HepG2 (cell line): ENCODE results near the gene ATP1B2. TPM values are rescaled to one million over a fixed set of nuclear protein-coding genes. Genes with fewer than 3 reads are reported as not detected.

Source experiments
- DNMT1 ChIP-seq: sonication (generic); formaldehyde crosslinking; IDR thresholded peaks from 2 replicates; pipeline ENCODE4 v1.5.1; 2020; ENCODE audit warnings: mild to moderate bottlenecking, missing genetic modification reagents
- GABPA ChIP-seq, 2 experiments: IDR thresholded peaks; 2 replicates each; pipeline ENCODE4 v1.6.1; 2011 to 2016; ENCODE audit warnings: low read depth in 2 of 2, low read length in 1 of 2, missing biosample characterization in 1 of 2, missing genetic modification characterization in 1 of 2
- HMGA1 ChIP-seq: sonication (generic); formaldehyde crosslinking; conservative IDR thresholded peaks from 2 replicates; pipeline ENCODE4 v1.4.0; 2020; ENCODE audit warnings: missing genetic modification reagents
- KLF6 ChIP-seq: IDR thresholded peaks from 2 replicates; pipeline ENCODE4 v1.8.0; 2016; ENCODE audit warnings: missing biosample characterization, missing genetic modification reagents
- MAZ ChIP-seq, 2 experiments: sonication (generic) in 1 of 2; formaldehyde crosslinking in 1 of 2; IDR thresholded peaks; 2 replicates each; pipeline versions ENCODE4 v1.5.0 to v1.6.1; 2012 to 2020; ENCODE audit warnings: low read depth in 2 of 2, mild to moderate bottlenecking in 2 of 2, borderline replicate concordance in 1 of 2, improper control_type of control experiment in 1 of 2, low read length in 1 of 2, missing genetic modification reagents in 1 of 2, moderate library complexity in 1 of 2
- NCOA1 ChIP-seq: sonication (generic); formaldehyde crosslinking; IDR thresholded peaks from 2 replicates; pipeline ENCODE4 v1.9.0; 2021; ENCODE audit warnings: missing genetic modification reagents
- NFE2L2 ChIP-seq: fragments of 150-350 bp; IDR thresholded peaks from 2 replicates; pipeline ENCODE4 v1.6.1; 2014; ENCODE audit warnings: low read length
- NR1H2 ChIP-seq: sonication (generic); formaldehyde crosslinking; IDR thresholded peaks from 2 replicates; pipeline ENCODE4 v1.8.1; 2022; ENCODE audit warnings: low read depth, missing genetic modification reagents, borderline replicate concordance
- RFXAP ChIP-seq: sonication (generic); formaldehyde crosslinking; IDR thresholded peaks from 2 replicates; pipeline ENCODE4 v1.4.0; 2020; ENCODE audit warnings: missing genetic modification reagents, borderline replicate concordance
- SRSF1 ChIP-seq: fragments of 200-400 bp; formaldehyde crosslinking; optimal IDR thresholded peaks from 2 replicates; pipeline ENCODE3; 2017; ENCODE audit warnings: mild to moderate bottlenecking, low read depth, low read length, moderate library complexity
- ZNF256 ChIP-seq: sonication (generic); formaldehyde crosslinking; conservative IDR thresholded peaks from 2 replicates; pipeline ENCODE4 v1.4.0; 2020; ENCODE audit warnings: missing genetic modification reagents
- ZNF292 ChIP-seq: sonication (generic); formaldehyde crosslinking; IDR thresholded peaks from 2 replicates; pipeline ENCODE4 v1.8.1; 2022; ENCODE audit warnings: mild to moderate bottlenecking, low read depth, missing genetic modification reagents, borderline replicate concordance
- ZNF460 ChIP-seq: sonication (generic); formaldehyde crosslinking; IDR thresholded peaks from 2 replicates; pipeline ENCODE4 v1.5.1; 2020; ENCODE audit warnings: missing genetic modification reagents, mild to moderate bottlenecking, borderline replicate concordance
- ZNF703 ChIP-seq: sonication (generic); formaldehyde crosslinking; IDR thresholded peaks from 2 replicates; pipeline ENCODE4 v1.5.1; 2020; ENCODE audit warnings: missing genetic modification reagents, mild to moderate bottlenecking, moderate library complexity, borderline replicate concordance
- ZNF737 ChIP-seq: sonication (generic); formaldehyde crosslinking; IDR thresholded peaks from 2 replicates; pipeline ENCODE4 v1.5.0; 2020; ENCODE audit warnings: missing genetic modification reagents, mild to moderate bottlenecking, borderline replicate concordance
- ZNF841 ChIP-seq: sonication (generic); formaldehyde crosslinking; IDR thresholded peaks from 2 replicates; pipeline ENCODE4 v1.8.1; 2023; ENCODE audit warnings: missing genetic modification reagents, borderline replicate concordance
- polyA plus RNA-seq, 8 experiments: library from polyadenylated mRNA; depleted of rRNA in 3 of 8; stranded (reverse) in 7 of 8; unstranded in 1 of 8; fragments of >200 nt; fragmentation: Illumina TruSeq in 4 of 8; extraction: Trizol in 4 of 8; gene quantifications; 2 replicates each; pipeline versions ENCODE4 v1.2.1 to v1.2.3, GENCODE V29; 2011 to 2016; ENCODE audit warnings: low read depth in 4 of 8, missing spikeins in 1 of 8, mixed read lengths in 1 of 8; ENCODE audit not compliant: insufficient read depth in 1 of 8
- total RNA-seq, 5 experiments: library from RNA; depleted of rRNA; stranded (reverse); fragments of >200 nt; fragmentation: Illumina TruSeq; extraction: Trizol; gene quantifications; 2 replicates each; pipeline ENCODE4 v1.2.3, GENCODE V29; 2016; ENCODE audit warnings: low read depth in 1 of 5
- TF ChIP-seq, protein P1 (sequence below): sonication (generic); formaldehyde crosslinking; IDR thresholded peaks from 2 replicates; pipeline ENCODE4 v1.4.0; 2020; ENCODE audit warnings: mild to moderate bottlenecking, missing genetic modification reagents
- TF ChIP-seq, protein P2 (sequence below): IDR thresholded peaks from 2 replicates; pipeline ENCODE4 v1.6.1; 2012; ENCODE audit warnings: low read depth, low read length, improper control_type of control experiment
- TF ChIP-seq, protein P3 (sequence below): sonication (generic); formaldehyde crosslinking; IDR thresholded peaks from 2 replicates; pipeline ENCODE4 v1.5.1; 2020; ENCODE audit warnings: missing genetic modification reagents, mild to moderate bottlenecking, borderline replicate concordance
- TF ChIP-seq, protein P4 (sequence below): IDR thresholded peaks from 2 replicates; pipeline ENCODE4 v1.6.1; 2018; ENCODE audit warnings: missing genetic modification reagents

ATP1B2 gene
- total and polyA plus RNA-seq, 2 of the 13 experiments (the other 11 are each of a cell fraction or from before 2014, with no cell fraction given), result not detected

DNA sequence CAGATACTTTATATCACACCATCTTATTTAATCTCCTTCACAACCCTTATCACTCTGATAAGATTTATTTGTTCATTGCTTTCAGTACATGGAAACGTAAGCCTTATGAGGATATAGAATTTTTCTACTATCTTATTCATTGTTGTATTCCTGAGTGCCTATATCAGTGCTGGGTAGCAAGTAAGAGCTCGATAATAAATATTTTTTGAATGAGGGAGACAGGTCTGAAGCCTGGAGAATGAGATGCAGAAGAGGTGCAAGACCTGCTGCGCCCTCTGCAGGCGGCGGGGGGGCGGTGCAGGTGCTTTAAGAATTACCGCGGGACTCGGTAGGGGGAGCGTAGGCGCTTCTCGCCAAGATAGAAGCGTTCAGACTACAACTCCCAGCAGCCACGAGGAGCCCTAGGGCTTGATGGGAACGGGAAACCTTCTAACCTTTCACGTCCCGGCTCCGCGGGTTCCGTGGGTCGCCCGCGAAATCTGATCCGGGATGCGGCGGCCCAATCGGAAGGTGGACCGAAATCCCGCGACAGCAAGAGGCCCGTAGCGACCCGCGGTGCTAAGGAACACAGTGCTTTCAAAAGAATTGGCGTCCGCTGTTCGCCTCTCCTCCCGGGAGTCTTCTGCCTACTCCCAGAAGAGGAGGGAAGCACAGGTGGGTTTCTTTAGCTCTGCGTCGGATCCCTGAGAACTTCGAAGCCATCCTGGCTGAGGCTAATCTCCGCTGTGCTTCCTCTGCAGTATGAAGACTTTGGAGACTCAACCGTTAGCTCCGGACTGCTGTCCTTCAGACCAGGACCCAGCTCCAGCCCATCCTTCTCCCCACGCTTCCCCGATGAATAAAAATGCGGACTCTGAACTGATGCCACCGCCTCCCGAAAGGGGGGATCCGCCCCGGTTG, 37.4 kb downstream of the ATP1B2 start, which contains the start of gene WRAP53 (continued):
- TF ChIP-seq, protein P1, sequence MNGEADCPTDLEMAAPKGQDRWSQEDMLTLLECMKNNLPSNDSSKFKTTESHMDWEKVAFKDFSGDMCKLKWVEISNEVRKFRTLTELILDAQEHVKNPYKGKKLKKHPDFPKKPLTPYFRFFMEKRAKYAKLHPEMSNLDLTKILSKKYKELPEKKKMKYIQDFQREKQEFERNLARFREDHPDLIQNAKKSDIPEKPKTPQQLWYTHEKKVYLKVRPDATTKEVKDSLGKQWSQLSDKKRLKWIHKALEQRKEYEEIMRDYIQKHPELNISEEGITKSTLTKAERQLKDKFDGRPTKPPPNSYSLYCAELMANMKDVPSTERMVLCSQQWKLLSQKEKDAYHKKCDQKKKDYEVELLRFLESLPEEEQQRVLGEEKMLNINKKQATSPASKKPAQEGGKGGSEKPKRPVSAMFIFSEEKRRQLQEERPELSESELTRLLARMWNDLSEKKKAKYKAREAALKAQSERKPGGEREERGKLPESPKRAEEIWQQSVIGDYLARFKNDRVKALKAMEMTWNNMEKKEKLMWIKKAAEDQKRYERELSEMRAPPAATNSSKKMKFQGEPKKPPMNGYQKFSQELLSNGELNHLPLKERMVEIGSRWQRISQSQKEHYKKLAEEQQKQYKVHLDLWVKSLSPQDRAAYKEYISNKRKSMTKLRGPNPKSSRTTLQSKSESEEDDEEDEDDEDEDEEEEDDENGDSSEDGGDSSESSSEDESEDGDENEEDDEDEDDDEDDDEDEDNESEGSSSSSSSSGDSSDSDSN (CRISPR knock-in tag), result no peak; the same call in 1 of the 2 replicates
- TF ChIP-seq KLF6 (CRISPR knock-in tag) (no peak), ZNF841 (CRISPR knock-in tag) (no peak), NFE2L2 (no peak), ZNF703 (CRISPR knock-in tag) (no peak), NR1H2 (CRISPR knock-in tag) (no peak), GABPA (IDR thresholded peaks at IDR 0.05; ENCODE audit: low read depth, low read length) (peak; percentile 36; the same call in 1 of the 2 replicates), GABPA (CRISPR knock-in tag; IDR thresholded peaks at IDR 0.05; ENCODE audit: low read depth) (peak; percentile 84), RFXAP (CRISPR knock-in tag) (peak; percentile 26; the same call in 1 of the 2 replicates), ZNF292 (CRISPR knock-in tag) (no peak), SRSF1 (no peak), NCOA1 (CRISPR knock-in tag) (no peak), DNMT1 (CRISPR knock-in tag) (no peak), MAZ (IDR thresholded peaks at IDR 0.05; ENCODE audit: borderline replicate concordance, low read depth, low read length) (peak; percentile 34; the same call in 1 of the 2 replicates), MAZ (CRISPR knock-in tag; IDR thresholded peaks at IDR 0.05; ENCODE audit: low read depth) (no peak), ZNF256 (CRISPR knock-in tag) (no peak), ZNF737 (CRISPR knock-in tag) (no peak), HMGA1 (no peak), ZNF460 (CRISPR knock-in tag) (no peak)
- TF ChIP-seq, protein P2, sequence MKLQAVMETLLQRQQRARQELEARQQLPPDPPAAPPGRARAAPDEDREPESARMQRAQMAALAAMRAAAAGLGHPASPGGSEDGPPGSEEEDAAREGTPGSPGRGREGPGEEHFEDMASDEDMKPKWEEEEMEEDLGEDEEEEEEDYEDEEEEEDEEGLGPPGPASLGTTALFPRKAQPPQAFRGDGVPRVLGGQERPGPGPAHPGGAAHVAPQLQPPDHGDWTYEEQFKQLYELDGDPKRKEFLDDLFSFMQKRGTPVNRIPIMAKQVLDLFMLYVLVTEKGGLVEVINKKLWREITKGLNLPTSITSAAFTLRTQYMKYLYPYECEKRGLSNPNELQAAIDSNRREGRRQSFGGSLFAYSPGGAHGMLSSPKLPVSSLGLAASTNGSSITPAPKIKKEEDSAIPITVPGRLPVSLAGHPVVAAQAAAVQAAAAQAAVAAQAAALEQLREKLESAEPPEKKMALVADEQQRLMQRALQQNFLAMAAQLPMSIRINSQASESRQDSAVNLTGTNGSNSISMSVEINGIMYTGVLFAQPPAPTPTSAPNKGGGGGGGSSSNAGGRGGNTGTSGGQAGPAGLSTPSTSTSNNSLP, result peak; percentile 46; the same call in 1 of the 2 replicates
- TF ChIP-seq, protein P3, sequence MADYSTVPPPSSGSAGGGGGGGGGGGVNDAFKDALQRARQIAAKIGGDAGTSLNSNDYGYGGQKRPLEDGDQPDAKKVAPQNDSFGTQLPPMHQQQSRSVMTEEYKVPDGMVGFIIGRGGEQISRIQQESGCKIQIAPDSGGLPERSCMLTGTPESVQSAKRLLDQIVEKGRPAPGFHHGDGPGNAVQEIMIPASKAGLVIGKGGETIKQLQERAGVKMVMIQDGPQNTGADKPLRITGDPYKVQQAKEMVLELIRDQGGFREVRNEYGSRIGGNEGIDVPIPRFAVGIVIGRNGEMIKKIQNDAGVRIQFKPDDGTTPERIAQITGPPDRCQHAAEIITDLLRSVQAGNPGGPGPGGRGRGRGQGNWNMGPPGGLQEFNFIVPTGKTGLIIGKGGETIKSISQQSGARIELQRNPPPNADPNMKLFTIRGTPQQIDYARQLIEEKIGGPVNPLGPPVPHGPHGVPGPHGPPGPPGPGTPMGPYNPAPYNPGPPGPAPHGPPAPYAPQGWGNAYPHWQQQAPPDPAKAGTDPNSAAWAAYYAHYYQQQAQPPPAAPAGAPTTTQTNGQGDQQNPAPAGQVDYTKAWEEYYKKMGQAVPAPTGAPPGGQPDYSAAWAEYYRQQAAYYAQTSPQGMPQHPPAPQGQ (CRISPR knock-in tag), result no peak
- TF ChIP-seq, protein P4, sequence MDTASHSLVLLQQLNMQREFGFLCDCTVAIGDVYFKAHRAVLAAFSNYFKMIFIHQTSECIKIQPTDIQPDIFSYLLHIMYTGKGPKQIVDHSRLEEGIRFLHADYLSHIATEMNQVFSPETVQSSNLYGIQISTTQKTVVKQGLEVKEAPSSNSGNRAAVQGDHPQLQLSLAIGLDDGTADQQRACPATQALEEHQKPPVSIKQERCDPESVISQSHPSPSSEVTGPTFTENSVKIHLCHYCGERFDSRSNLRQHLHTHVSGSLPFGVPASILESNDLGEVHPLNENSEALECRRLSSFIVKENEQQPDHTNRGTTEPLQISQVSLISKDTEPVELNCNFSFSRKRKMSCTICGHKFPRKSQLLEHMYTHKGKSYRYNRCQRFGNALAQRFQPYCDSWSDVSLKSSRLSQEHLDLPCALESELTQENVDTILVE (CRISPR knock-in tag), result peak; percentile 86; the same call in 1 of the 2 replicates
